PFSK-1 (cell line): ENCODE measurements around the gene CASS4.
A peak's percentile ranks its signal among the peaks of the same experiment; 100 is the strongest.

Source experiments
- FOXP2 ChIP-seq: optimal IDR thresholded peaks from 2 replicates; pipeline ENCODE3; 2011; ENCODE audit warnings: borderline replicate concordance, control low read depth, inconsistent platforms; ENCODE audit not compliant: insufficient read depth; ENCODE audit errors: extremely low read length, extremely low read depth
- POLR2AphosphoS5 ChIP-seq: IDR thresholded peaks from 2 replicates; pipeline ENCODE4 v1.6.1; 2012; ENCODE audit warnings: low read depth, mild to moderate bottlenecking, control low read depth, low read length, moderate library complexity
- SIN3A ChIP-seq: IDR thresholded peaks from 2 replicates; pipeline ENCODE4 v1.6.1; 2012; ENCODE audit warnings: mild to moderate bottlenecking, low read length, moderate library complexity, borderline replicate concordance; ENCODE audit not compliant: insufficient read depth
- TAF1 ChIP-seq: IDR thresholded peaks from 2 replicates; pipeline ENCODE4 v1.6.1; 2012; ENCODE audit warnings: low read length, control low read depth, borderline replicate concordance; ENCODE audit not compliant: insufficient read depth
- TF ChIP-seq, protein P1 (sequence below), 2 experiments: IDR thresholded peaks; 2 replicates each; pipeline versions ENCODE4 v1.6.1 to v1.8.0; 2011 to 2012; ENCODE audit warnings: low read depth in 2 of 2, low read length in 2 of 2, control low read depth in 1 of 2, inconsistent platforms in 1 of 2, mild to moderate bottlenecking in 1 of 2, moderate library complexity in 1 of 2; ENCODE audit not compliant: insufficient read depth in 1 of 2

CASS4 gene

DNA sequence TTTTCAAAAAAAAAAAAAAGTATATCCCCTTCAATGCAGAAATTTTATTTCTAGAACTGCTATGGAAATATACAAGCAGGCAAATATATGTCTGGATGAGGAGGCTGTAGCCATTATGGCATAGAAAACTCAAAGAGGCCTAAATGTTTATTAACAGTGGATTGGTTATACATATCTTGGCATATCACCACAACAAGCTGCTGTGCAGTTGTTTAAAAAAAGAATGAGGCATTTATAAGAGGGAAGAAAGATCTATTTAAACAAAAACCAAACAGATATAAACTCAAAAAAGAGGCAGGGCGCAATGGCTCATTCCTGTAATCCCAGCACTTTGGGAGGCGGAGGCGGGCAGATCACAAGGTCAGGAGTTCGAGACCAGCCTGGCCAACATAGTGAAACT lies 26.2 kb downstream of the CASS4 start:
- TF ChIP-seq FOXP2 (no peak), SIN3A (no peak), POLR2AphosphoS5 (no peak), TAF1 (no peak)
- TF ChIP-seq, protein P1, sequence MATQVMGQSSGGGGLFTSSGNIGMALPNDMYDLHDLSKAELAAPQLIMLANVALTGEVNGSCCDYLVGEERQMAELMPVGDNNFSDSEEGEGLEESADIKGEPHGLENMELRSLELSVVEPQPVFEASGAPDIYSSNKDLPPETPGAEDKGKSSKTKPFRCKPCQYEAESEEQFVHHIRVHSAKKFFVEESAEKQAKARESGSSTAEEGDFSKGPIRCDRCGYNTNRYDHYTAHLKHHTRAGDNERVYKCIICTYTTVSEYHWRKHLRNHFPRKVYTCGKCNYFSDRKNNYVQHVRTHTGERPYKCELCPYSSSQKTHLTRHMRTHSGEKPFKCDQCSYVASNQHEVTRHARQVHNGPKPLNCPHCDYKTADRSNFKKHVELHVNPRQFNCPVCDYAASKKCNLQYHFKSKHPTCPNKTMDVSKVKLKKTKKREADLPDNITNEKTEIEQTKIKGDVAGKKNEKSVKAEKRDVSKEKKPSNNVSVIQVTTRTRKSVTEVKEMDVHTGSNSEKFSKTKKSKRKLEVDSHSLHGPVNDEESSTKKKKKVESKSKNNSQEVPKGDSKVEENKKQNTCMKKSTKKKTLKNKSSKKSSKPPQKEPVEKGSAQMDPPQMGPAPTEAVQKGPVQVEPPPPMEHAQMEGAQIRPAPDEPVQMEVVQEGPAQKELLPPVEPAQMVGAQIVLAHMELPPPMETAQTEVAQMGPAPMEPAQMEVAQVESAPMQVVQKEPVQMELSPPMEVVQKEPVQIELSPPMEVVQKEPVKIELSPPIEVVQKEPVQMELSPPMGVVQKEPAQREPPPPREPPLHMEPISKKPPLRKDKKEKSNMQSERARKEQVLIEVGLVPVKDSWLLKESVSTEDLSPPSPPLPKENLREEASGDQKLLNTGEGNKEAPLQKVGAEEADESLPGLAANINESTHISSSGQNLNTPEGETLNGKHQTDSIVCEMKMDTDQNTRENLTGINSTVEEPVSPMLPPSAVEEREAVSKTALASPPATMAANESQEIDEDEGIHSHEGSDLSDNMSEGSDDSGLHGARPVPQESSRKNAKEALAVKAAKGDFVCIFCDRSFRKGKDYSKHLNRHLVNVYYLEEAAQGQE (IDR thresholded peaks at IDR 0.05; ENCODE audit: insufficient read depth in 1 of 2, low read depth in 2 of 2, low read length in 2 of 2), result no peak

DNA sequence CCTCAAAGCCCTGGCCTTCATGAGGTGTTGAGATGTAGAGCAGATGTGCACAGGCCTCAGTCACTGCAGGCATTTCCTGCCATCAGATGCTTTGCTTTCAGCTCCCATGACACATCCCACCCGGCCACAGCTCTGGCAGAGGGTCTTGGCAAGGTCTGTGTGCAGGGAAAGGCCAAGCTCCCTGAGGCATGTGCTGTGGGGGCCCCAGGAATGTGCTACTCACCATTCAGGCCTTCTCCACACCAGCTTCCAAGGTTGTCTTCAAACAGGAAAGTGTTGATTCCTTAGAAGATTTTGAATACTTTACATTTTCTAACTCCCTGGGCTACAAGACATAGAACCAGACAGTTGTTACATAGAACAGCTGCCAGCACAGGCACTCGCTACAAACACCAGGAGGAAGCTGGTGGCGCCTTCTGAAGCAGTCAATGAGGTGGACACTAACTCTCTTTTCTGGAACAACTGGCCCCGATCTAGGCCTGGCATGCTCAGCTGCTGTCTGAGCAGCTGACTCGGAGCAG lies 27.8 kb downstream of the CASS4 start:
- TF ChIP-seq FOXP2, result peak; percentile 10
- TF ChIP-seq POLR2AphosphoS5, result no peak

DNA sequence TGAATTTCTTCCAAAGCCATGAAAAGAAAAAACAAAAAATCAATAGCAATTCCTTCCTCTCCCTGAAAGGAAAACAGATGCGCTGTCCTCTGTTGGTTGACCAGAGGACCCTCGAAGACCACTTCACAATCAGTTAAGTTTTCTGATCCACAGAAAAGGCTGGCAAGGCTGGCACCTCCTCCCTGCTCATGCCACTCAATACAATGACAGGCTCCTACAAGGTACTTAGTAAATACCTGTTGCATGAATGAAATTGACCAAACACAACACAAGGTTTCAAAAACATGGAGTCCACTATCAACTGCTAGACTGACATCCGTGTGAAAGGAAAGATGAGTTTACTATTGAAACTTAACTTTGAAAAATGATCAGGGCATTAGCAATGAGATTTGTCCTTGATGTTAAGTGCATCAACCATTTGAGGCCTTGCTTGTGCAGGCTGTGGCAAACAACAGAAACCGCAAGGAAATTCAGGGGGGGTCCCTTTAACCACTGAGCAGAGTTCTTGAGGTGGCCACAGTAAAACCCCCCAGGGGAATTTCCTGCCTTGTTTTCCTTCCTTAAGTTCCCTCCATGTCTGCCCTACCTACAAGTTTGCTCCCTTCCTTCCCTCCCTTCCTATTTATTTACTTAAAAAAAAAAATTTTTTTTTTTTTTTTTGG lies 28.4 kb downstream of the CASS4 start:
- TF ChIP-seq, protein P1 (IDR thresholded peaks at IDR 0.05; ENCODE audit: insufficient read depth in 1 of 2, low read depth in 2 of 2, low read length in 2 of 2), result no peak
- no peak for TF ChIP-seq POLR2AphosphoS5
- TF ChIP-seq FOXP2, result no peak
- no peak for TF ChIP-seq TAF1
- TF ChIP-seq SIN3A, result no peak

DNA sequence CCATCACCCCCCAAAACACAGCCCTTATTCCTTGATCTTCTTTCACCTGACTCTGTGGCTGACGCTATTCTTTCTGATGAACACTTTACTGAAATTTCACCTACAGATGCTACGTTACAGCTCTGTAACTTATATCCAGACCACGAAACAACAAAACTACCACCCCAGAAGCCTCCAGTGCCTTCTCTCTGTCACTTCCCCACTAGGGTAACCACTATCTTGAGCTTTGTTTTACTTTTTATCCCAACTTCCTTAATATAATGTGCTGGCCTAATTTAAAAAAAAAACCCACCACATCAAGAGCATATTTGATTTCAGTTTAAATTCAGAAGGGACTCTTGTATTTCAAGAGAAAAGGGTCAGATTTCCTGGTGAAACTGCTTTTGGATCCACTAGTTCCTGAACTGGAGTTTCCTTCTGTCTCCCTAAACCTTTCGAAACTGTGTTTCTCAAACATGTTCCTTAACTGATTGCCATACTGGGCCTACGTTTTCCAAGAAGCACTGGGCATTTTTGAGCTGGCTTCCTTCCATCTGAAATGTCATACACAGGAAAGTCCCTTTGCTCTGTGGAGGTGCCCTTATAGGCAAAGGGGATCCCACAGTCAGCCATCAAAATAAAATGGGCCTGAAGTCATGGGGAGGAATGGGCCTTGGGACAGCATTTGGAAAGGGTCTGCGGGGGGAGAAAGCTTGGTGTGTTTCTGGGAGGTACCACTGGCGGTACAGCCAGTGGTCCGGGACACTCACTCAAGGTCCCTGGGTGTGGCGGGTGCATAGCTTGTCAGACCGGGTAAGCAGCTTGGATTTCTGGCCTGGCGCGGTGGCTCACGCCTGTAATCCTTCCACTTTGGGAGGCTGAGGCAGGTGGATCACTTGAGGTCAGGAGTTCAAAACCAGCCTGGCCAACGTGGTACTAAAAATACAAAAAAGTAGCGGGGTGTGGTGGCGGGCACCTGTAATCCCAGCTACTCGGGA lies 30.6 kb downstream of the CASS4 start:
- TF ChIP-seq POLR2AphosphoS5, result no peak
- no peak for TF ChIP-seq SIN3A
- TF ChIP-seq, protein P1 (IDR thresholded peaks at IDR 0.05; ENCODE audit: insufficient read depth in 1 of 2, low read depth in 2 of 2, low read length in 2 of 2), result no peak
- TF ChIP-seq FOXP2, result no peak
- no peak for TF ChIP-seq TAF1

DNA sequence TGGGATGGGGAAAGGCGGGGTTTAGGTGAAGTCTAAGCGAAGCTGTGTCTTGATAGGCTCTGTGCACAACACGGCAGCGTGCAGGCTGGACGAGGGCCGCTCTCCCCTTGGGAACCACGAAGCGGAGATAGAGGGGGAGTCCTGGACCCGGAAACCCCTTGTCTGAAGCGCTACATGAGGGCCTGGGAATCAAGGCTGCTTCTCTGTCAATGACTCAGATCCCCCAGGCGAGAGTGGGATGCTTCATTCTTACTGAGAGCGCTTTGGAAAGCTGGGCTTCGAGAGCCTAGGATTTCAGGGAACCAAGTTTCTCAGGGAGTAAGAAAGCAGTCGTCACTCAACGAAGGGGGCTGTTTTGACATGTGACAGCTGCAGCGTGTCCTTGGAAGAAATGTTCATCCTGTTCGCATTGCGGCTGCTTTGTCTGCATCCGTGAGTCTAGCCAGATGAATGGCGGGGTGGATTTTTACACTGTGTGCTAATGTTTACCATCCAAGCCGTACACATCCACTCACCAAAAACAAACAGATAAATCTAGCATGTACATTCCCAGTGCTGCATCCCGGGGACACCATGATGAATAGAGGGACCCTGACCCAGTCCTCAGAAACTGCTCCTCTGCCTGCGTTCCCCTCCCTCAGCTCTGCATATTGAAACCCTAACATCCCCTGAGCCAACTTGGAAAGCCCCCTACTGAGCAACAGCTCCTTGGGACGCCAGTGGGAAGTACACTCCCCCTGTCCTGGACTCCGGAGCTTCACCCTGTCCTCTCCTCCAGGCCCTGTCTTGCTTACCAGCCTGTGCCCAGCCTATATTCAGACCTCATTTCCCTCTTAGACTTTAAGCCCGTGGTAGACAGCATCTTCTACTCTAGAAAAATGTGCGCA lies 31.8 kb downstream of the CASS4 start:
- TF ChIP-seq FOXP2 (no peak), POLR2AphosphoS5 (no peak), SIN3A (no peak), TAF1 (no peak)
- TF ChIP-seq, protein P1 (IDR thresholded peaks at IDR 0.05; ENCODE audit: insufficient read depth in 1 of 2, low read depth in 2 of 2, low read length in 2 of 2), result no peak
